ENCODE results near the gene GARIN5B.

DNA sequence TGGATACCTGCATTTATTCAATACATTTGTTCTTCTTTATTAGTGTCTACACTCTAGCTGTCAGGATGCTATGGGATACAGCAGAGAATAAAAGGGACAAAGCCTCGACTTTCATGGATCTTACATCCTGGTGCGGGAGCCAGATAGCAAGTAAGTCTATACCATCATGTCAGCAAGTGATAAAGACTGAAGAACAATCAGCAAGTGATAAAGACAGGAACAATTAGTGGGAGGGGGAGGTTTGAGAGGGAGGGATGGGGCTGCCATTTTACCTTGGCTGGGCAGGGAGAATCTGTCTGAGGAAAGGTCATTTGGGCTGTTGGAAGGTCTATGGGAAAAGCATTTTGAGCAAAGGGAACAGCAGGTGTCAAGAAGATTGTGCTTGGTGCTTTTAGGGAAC lies 47.1 kb upstream of the GARIN5B start:
- TF ChIP-seq, protein P1, sequence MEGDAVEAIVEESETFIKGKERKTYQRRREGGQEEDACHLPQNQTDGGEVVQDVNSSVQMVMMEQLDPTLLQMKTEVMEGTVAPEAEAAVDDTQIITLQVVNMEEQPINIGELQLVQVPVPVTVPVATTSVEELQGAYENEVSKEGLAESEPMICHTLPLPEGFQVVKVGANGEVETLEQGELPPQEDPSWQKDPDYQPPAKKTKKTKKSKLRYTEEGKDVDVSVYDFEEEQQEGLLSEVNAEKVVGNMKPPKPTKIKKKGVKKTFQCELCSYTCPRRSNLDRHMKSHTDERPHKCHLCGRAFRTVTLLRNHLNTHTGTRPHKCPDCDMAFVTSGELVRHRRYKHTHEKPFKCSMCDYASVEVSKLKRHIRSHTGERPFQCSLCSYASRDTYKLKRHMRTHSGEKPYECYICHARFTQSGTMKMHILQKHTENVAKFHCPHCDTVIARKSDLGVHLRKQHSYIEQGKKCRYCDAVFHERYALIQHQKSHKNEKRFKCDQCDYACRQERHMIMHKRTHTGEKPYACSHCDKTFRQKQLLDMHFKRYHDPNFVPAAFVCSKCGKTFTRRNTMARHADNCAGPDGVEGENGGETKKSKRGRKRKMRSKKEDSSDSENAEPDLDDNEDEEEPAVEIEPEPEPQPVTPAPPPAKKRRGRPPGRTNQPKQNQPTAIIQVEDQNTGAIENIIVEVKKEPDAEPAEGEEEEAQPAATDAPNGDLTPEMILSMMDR (conservative IDR thresholded peaks at IDR 0.05; ENCODE audit: low read depth, low read length): no peak
- TF ChIP-seq EZH2 (IDR thresholded peaks at IDR 0.05; ENCODE audit: borderline replicate concordance, low read depth, low read length, poor library complexity, severe bottlenecking): no peak
